ENCODE measurements around the gene TGFBR3L.
"Not testable (repeated sequence)": the region's sequence is repeated elsewhere in the genome, so short reads cannot be mapped to it uniquely, and the experiment has no call there.

TGFBR3L gene

DNA sequence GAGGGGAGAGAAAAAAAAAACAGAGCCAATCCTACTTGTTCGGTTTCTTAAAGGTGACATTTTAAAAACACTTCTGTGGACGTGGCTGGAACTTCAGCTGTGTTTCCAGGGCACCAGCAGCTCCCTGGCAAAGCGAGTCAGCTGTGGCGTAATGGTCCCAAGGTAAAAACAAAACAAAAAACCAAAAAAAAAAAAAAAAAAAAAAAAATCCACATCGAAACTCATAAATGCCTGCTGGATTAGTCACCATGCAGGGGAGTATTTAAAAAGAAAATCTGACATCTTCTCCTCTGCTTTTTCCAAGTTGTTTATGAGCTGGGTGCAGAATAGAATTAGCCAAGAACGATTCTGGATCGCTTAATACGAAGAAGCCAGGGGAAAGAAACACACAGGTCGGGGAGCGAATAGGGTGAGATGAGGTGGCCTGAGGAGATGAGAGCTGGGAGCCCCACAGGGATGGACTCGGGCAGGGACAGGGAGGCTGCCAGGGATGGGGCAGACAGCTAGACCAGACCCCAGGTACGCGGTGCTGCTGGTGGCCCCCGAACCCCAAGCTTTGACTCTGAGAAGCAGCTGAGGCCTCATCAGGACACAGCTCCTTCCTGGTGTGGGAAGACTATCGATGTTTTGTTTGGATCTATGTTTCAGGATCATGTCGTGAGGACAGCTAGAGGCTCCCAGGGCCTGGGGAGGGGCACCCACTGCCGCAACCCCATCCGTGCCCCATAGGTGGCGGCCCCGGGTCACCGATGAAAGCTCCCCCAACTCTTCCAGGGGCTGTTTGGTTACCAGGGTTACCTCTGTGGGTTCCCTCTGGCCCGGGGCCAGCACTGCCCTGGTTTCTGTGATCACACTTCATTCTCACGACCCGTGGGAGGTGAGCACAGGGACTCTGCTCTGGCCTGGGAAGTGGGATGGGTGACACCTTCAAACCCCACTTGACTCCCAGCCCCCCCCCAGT is 14.4 kb downstream of the TGFBR3L start:
- peak; percentile 78 for DNase-seq

DNA sequence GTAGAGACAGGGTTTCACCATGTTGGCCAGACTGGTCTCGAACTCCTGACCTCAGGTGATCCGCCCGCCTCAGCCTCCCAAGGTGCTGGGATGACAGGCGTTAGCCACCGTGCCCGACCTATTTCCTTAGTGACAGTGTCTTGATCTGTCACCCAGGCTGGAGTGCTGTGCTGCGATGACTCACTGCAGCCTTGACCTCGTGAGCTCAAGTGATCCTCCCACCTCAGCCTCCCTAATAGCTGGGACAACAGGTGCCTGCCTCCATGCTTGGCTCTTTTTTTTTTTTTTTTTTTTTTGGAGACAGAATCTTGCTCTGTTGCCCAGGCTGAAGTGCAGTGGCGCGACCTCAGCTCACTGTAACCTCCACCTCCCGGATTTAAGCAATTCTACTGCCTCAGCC is 15.4 kb downstream of the TGFBR3L start:
- DNase-seq, result not testable (repeated sequence)

DNA sequence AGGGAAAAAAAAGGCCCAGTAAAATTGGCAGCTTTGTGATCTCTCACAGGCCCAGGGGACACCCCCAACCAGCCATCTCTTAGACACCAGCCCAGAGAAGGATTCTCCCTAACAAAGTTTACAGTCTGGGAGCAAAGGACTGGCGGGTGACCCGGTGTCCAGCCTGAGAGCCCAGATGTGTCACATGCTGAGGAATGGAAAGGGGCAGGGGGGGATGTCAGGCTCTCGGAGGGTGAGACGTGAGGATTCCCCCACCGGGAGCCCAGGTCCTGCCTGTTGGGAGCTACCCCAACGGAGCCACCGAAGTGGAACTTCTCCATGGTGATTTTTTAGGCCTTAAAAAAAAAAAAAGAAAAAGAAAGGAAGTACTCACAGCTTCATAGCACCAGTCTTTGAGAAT is 16.1 kb downstream of the TGFBR3L start:
- DNase-seq, result no peak

DNA sequence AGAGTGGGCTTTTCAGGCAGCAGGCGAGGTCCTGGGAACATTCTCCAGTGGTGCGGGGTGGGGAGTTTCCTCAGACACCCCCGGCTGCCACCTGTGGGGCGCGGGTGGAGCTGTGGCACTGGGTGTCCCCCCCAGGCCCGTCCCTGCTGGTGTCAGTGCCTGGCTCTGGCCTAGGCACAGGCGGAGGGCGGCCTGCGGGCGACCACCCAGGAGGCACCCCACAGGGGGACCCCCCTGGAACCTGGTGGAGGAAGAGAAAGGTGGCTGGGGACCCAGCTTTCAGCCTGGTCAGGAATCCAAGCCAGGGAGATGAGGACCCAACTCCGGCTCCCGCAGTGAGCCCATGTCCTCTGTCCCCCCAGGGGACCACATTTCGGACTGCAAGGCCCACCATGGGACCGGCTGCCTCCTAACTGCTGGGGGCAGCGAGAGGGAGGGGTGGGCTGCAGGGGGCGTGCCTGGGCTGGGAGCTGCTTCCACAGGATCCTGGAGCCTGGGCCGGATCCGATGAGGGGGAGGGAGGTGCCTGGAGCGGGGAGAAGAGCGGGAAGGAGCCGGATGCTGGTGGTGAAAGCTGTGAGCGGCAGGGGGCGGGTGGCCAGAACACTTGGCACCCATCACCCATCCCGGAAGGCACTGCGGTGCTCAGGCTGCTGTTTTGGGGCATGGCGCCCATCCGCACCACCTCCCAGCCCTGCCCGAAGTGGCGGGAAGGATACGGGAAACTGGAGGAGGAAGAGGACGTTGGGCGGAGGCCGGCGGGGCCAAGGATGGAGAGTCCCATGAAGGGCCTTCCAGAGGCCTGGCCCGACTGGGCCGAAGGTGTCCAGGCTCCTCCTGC is 16.8 kb downstream of the TGFBR3L start:
- no peak for DNase-seq

DNA sequence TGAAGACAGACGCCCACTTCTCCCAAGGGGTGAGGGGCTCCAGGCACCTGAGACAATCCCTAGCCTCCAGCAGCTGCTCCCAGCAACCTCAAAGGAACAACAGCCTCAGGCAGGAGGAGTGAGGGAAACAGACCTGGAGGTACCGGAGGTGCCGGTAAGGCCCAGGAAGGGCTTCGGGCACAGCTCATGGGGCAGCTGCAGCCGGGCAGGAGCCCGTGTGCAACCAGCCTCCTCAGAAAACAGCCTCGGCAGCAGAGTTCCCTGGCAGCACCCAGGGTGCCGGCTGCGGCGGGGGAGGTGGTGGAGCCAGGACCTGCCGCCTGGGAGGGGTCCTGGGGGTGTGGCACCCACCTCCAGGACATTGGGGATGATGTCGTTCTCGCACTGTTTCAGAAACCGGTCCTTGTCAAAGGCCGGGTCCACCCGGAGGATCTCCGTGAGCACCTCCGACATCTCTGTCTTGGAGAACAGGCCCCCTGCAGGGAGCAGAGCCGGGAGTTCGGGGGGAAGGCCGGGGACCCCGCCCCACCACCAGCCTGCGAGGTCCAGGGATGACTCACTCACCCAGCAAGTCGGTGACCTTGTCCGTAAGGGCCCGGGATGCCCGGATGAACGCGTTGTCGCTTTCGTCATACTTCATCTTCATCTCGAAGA is 17.8 kb downstream of the TGFBR3L start:
- no peak for DNase-seq

DNA sequence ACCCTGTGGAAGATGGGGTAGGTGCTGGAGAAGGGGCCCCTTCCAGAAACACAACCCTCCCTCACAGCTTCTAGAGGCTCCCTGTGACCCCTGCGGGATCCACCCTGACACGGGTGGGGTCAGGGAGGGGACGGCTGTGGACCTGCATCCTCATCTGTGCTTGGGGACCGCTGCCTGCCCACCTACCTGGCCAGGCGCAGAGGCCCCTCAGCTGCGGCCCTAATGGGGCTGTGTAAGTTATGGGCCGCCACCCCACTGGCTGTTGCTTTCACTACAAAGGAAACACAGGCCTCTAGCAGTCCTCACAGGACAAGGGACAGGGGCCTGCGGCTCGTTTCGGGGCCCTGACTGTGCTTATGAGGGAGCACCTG is 18.3 kb downstream of the TGFBR3L start:
- no peak for DNase-seq

DNA sequence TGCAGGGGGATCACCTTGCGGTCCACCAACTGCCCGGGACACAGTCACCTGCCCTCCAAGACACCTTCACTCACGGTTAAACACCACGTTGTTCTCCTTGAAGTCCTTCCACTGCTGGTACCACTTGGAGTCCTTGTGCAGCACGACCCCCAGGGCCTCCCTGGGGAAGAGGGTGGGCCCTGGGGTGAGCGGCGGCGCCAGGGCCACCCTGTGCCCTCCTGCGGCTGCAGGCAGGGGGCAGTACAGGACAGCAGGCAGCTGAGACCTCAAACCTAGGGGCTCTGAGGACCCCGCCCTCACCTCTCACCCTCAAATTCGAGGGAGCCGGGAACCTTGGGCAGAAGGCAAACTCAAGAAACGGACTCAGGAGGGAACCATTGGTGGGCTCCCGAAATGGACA is 18.8 kb downstream of the TGFBR3L start:
- DNase-seq, result no peak

DNA sequence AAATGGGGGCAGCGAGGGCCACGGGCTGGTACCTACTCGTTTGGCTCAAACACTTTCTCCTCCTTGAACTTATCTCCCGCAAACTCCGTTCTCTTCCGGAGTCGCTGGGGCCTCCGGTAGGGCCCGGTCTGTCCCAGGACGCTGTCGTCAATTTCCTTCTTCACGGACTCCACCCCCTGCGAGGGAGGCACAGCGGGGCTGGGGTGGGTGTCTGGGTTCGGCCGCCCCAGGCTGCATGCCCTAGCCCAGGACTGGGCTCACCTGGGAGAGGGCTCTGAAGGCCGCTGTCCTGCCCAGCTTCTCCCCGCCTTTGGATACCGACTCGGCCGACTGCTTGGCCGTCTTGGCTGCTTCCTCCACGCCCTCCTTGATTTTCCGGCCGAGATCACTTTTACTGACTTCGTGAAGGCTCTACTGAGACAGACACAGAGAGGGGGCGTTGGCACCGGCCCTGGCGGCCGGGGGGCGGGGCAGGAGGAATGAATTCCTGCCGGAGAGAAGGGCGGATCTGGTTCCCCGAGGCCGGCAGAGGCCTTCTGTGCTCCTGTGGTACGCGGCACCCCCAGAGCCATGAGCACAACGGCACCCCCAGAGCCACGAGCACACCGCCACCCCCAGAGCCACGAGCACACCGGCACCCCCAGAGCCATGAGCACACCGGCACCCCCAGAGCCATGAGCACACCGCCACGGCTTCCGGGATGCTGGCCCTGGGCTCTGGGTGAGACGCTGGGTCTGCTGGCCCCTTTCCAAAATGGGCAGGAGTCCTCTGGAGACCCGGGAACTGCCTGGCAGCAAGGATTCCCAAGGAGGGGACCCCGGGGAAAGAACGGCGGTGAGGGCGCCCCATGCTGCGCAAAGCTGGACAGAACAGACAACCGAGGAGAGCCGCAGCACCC is 19.4 kb downstream of the TGFBR3L start:
- DNase-seq, result no peak

DNA sequence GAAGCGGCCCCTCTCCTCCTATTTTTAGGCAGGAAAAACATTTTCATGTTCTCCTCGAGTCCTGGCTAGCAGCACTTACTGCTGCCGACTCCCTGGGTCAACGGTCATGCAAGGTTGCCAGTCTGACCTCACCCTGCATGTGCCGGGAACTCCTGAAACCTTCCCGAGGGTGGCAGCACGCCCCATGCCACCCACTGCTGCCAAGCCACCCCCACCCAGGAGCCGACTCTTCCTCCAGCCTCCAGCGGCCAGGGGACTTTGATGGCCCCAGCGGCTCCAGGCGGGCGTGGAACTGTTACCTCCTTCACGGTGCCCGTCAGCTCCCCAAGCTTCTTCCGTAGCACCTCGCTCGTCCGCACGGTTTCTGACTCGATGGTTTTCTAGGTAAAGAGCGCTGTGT is 20.1 kb downstream of the TGFBR3L start:
- no peak for DNase-seq

DNA sequence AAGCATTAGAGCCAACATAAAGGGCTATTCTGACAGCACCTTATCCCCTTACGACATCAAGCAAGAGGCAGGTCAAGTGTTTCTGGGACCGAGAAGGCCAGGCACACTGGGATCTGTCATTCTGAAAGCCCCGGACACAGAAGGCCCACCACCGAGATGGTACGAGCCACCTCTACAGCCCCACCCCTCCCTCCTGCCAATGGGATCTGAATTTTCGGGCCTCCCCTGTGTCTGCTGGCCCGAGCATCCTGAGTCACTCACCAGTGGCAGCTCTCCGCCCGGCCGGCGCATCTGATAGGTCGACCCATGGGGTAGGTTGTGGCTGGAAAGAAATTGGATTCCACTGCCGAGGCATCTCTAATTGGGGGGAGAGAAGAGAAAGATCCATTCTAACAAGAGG is 26.2 kb downstream of the TGFBR3L start:
- no peak for DNase-seq

DNA sequence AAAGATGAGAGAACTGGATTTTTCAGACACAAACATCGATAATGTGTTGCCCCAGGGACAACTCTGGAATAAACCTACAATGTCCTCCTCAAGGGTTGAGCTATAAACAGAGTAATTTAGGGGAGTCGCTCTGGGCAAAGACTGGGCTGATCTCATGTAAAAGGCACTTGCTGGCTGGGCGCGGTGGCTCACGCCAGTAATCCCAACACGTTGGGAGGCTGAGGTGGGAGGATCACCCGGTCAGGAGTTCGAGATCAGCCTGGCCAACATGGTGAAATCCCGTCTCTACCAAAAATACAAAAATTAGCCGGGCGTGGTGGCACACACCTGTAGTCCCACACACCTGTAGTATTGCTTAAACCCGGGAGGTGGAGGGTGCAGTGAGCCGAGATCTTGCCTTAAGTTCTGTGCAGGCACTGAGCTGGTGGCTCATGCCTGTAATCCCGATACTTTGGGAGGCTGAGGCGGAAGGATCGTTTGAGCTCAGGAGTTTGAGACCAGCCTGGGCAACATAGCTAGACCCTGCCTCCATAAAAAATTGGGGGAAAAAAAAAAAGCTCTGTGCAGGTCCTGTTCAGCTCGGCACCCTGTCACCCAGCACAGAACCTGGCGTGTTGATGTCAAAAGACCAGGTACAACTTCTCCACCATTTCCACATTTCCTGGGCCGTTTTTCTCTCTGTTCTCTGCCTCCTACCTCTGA is 27.4 kb downstream of the TGFBR3L start:
- no peak for DNase-seq

DNA sequence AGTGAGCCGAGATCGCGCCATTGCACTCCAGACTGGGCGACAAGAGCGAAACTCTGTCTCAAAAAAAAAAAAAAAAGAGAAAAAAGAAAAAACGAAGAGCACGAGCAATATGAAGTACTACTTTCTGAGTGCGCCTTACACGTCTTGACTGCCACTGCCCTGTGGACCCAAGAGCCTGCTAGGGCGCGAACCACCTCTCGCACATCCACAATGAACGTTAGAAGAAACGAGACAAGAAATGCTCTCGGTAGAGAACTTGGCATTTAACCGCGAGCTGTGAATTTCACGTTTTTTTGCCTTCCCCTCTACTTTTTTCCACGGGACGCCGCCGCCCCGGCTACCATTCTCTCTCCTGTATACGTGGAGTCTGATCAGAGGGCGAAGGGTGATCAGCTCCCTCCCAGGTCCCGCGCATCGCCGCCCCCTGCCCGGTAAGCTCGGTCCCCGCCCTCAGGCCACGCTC is 28.4 kb downstream of the TGFBR3L start:
- no peak for DNase-seq

DNA sequence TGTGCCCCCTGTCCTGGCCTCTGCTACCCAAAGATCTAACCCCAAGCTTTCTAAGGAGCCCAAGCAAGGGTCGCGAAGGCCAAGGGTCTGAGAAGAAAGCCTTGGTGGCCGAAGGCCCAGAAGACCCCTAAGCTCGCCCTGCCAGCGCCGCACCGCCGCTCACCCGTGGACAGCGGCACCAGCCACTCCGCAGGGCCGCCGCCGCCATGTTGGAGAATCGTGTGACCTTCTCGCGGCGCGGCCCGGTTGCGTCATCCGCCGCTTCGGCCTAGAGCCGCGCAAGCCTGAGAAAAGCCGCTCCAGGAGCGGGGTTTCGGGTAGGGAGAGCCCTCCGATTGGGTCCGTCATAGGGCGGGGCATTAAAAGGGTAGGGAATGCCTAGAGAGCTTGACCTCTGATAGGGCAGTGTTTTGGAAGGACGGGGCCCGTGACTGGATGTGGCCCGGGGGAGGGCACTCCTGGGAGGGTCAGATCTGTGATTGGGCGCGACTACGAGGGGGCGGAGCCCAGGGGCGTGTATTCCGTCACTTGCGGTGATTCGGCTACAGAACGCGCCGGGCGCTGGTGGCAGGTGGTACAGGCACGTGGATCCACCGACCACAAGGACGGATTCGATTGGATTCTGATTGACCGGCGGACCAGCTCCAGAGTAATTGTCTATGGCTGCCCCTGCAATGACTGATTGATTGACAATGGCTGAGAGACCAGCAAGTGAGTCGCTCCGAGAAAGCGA is 29.0 kb downstream of the TGFBR3L start, which contains the start of gene TIMM44:
Gene TIMM44, minus strand, starts transcription at position 223 of the 733 bp plus-strand sequence. Its CDS starts 15 bp downstream, at position 208.
- DNase-seq, result peak; percentile 99

DNA sequence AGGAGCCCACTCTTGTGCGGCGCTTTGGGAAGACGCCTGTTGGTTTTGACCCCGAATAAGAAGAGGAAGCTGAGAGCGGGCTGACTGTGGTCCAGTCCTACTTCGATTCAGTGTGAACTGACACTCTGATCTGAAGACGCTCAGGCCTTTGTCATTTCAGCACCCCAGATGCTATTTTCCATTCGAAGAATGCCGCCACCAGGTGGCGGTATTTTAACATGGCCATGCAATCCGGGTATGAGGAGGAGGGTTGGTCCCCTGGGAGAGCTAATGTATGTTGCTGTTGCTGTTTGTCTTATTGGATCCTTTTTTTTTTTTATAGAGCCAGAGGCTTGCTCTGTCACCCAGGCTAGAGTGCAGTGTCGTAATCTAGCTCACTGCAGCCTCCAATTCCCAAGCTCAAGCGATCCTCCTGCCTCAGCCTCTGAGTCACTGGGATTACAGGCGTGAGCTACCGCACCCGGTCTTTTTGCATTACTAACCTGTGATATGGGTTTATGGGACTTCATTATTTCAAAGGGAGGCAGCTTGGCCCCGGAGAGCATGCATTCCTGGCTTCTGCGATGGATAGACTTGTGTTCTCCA is 29.6 kb downstream of the TGFBR3L start:
- DNase-seq, result peak; percentile 85

DNA sequence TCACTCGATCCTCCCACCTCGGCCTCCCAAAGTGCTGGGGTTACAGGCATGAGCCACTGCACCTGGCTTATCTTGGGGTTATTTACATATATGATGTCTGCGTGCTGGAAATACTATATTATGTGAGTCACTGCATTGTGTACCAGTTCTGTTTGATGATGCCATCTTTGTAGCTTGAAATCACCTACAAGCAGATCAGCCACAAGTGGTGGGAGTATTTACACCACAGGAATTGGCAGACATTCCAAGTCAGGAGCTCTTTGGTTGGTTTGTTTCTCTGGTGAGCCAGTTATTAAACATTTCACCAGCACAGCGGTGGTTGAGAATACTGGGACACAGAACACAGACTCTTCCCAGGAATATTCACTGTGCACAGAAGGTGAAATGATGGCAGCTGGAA is 33.3 kb downstream of the TGFBR3L start:
- DNase-seq, result no peak

DNA sequence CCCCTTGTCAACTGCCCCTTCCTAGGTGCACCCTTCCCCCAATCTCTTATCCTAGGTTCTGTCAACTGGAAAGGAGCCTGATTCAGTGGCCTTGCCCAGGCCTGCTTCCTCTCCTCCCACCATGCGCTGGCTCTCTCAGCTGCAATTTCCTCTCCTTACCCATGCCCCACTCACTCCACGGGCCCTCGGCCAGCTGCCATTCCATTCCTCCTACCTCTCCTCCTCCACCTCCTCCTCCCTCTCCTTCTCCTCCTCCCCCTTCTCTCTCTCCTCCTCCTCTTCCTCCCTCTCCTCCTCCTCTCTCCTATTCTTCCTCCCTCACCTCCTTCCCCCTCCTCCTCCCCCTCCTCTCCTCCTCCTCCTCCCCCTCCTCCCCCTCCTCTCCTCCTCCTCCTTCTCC is 38.4 kb downstream of the TGFBR3L start:
- DNase-seq, result no peak

DNA sequence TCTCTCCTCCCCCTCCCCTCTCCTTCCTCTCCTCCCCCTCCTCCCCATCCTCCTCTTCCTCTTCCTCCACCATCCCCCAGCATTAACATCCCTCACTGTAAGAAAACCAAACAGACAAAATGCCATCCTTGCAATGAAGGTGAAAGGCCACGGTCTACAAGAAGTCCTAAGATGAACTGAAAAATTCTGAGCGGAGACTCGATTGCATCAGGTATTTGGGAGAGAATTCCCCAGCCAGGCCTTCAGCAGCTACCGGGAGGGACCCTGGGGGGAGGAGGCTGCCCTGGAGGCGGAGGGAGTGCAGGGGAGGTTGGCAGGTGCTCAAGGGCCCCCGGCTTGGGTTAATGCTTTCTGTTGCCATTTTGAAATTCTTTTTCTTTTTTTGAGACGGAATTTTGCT is 38.9 kb downstream of the TGFBR3L start:
- DNase-seq, result no peak

DNA sequence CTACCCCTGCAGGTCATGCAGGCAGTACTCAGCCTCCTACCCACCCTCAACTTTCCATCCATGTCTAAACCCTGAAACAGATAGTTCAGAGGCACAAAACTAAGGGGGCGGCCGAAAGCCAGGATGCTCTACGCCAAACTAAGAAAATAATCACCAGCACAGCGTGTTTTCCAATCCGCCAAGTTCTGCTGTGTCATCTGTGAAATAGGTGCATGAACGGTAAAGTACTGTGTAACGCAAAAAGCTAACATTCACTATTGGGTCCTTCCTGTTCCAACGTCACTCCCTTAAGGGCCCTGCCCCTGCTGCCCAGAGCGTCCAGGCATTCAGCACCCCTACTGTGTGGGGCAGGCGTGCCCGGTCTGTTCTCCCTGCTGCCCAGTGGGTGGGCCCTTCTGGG is 41.1 kb downstream of the TGFBR3L start:
- DNase-seq, result no peak

DNA sequence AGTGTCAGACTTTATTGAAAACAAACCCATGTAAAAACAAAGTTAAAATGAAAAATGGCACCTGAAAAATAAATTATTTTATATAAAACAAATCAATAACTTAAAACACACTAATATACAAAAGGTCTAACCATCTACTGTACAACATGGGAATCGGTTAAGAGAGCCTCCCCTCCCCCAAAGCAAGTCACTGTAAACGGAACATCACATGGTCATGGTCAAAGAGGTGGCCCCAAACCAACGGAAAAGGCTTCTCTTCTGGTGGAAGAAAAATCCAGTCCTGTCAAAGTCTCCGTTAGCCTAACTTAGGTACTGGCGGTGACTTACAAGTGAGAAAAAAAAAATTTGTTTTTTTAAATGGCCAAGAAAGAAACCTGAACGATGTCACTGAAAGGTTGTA is 44.6 kb downstream of the TGFBR3L start:
- DNase-seq, result no peak

DNA sequence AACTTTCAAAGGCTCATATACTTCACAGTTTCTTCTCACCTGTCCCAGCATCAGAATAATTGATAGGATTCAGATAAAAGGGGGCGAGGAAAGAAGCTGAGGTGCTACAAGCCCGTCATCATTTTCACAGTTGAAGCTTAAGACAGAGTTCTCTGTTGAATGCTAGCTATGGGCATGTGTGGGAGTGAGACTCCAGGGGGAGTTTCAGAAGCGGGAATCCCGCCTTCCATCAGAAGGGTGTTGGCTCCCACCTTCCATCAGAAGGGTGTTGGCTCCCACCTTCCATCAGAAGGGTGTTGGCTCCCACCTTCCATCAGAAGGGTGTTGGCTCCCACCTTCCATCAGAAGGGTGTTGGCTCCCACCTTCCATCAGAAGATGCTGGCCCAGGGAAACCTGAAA is 46.5 kb downstream of the TGFBR3L start:
- DNase-seq, result not testable (repeated sequence)

All from CD4-positive, alpha-beta T cell treated with Interleukin-15 for 1 hour (primary cell).